T-helper 9 cell (primary cell): ENCODE measurements around the gene CNBD2.
"Not testable (repeated sequence)": the region's sequence is repeated elsewhere in the genome, so short reads cannot be mapped to it uniquely, and the experiment has no call there.

Source experiments
- DNase-seq: peaks from one replicate; pipeline ENCODE4 v3.0.0-alpha.2; 2020

The CNBD2 gene

DNA sequence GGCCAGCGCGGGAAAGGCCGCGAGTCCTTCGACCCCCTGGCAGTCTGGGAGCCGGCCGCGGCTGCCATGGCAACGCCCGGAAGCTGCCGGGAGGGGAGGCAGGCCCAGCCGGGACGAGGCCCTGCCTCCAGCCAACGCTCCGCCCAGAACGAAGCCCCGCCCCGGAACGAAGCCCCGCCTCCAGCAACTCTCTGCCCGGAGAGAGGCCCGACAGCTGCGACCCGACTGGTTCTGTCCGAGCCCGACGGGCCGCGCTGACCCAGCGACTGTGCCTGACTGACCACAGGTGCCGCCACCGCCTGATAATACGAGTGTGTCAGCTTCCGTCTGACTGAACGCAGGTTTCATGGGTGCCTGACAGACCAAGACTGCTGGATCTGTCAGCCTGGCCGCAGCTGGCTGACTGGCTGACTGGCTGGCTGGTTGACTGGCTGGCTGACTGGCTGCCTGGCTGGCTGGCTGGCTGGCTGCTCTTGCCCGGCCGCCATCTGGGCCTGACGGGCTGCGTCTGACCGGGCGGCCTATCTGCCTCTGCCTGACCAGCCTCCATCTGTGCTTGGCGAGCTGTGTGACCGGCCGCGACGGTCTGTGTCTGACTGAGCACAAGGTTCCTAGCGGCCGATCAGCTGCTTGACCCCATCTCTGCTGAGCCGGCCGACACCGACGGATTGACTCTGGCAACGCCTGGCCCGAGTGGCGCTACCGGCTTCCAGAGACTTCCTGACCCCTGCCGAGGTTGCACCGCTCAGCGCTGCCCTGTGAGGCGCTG, 96.5 kb downstream of the CNBD2 start:
- peak; percentile 96 for DNase-seq

- no peak for DNase-seq
These were observed 97.1 kb downstream of the CNBD2 start for GRCh38 chr20:36065427-36065998.

- no peak for DNase-seq
These were observed 98.4 kb downstream of the CNBD2 start for GRCh38 chr20:36066777-36067176.

DNA sequence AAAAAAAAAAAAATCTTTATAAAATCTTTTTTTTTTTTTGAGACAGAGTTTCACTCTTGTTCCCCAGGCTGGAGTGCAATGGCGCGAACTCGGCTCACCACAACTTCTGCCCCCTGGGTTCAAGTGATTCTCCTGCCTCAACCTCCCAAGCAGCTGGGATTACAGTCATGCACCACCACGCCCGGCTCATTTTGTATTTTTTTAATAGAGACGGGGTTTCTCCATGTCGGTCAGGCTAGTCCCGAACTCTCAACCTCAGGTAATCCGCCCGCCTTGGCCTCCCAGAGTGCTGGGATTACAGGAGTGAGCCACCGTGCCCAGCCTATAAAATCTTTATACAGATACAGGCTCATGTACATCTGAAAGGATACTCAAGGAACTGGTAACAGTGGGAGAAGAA, 100.1 kb downstream of the CNBD2 start:
- DNase-seq = not testable (repeated sequence)

GRCh38 chr20:36070451-36070850, 102.1 kb downstream of the CNBD2 start:
- no peak for DNase-seq

GRCh38 chr20:36071848-36072247, 103.5 kb downstream of the CNBD2 start:
- DNase-seq = no peak

DNA sequence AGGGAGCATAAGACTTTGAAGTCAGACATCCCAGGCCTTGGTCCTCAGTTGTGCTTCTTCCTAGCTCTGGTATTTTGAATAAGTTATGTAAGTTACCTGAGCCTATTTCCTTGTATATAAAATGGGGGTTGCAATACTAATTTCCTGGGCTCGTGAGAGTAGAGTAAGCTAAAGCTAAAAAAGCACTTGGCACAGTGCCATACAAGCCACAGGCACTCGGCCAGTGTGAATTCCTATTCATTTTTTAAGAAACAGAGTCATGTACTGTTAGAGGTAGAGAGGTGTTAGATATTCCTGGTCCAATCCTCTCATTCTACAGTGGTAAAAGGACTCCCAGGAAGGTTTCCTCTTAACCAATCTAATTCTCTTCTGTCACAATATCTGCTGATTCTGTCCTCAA, 106.6 kb downstream of the CNBD2 start:
- no peak for DNase-seq

DNA sequence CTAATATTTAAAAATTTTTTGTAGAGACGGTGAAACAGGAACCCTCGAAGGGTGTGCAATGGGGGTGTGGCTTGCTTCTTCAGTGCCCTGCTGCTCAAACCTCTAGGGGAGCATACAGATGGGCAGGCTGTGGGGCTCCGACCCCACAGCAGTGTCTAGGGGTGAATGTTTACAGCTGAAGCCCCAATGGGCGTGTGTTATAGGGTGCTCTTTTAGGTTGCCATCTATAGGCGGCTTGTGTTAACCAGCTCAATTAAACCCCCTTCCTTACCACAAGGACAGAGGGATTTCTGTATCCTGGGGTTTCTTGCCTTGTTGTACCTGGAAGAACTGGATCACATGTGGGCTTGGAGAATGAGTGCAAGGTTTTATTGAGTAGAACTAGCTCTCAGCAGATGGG, 109.4 kb downstream of the CNBD2 start:
- DNase-seq = not testable (repeated sequence)

DNA sequence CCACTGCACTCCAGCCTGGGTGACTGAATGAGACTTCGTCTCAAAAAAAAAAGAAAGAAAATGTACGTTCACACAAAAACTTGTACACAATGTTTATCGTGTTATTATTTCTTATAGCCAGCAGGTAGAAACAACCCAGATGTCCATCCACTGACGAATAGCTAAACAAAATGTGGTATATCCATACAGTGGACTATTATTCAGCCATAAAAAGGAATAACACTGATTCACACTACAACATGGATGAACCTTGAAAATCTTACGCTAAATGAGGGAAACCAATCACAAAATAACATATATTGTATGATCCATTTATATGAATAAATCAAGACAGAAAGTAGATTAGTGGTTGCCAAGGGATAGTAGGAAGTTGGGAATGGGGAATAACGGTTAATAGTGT, 111.1 kb downstream of the CNBD2 start:
- no peak for DNase-seq

GRCh38 chr20:36079984-36080383, 111.6 kb downstream of the CNBD2 start:
- DNase-seq = not testable (repeated sequence)
